Hepatocyte (in vitro differentiated cells): ENCODE results near the gene CCDC12. TPM values are rescaled to one million over a fixed set of nuclear protein-coding genes. Genes with fewer than 3 reads are reported as not detected.

Experiments
- DNase-seq: peaks from one replicate; pipeline ENCODE4 v3.0.0-alpha.2; 2016; ENCODE audit warnings: low spot score
- H2AFZ ChIP-seq: fragments of 200-600 bp; sonication (generic); 2 replicates; pipeline ENCODE4 v1.6.0; 2016; ENCODE audit warnings: antibody characterized with exemption, mild to moderate bottlenecking
- H3K27ac ChIP-seq: fragments of 200-600 bp; sonication (generic); 2 replicates; pipeline ENCODE4 v1.5.1; 2016; ENCODE audit warnings: mild to moderate bottlenecking
- H3K27me3 ChIP-seq: fragments of 200-600 bp; sonication (generic); 2 replicates; pipeline ENCODE4 v1.6.1; 2016
- H3K36me3 ChIP-seq: fragments of 200-600 bp; sonication (generic); replicated peaks from 2 replicates; pipeline ENCODE4 v1.5.1; 2016; ENCODE audit warnings: low read depth; ENCODE audit not compliant: insufficient read depth
- H3K4me1 ChIP-seq: fragments of 200-600 bp; sonication (generic); 2 replicates; pipeline ENCODE4 v1.5.1; 2016; ENCODE audit warnings: mild to moderate bottlenecking, moderate library complexity; ENCODE audit not compliant: insufficient read depth
- H3K4me2 ChIP-seq: fragments of 200-600 bp; sonication (generic); 2 replicates; pipeline ENCODE4 v1.6.0; 2016
- H3K4me3 ChIP-seq: fragments of 200-600 bp; sonication (generic); 2 replicates; pipeline ENCODE4 v1.5.1; 2016; ENCODE audit warnings: mild to moderate bottlenecking
- H3K79me2 ChIP-seq: fragments of 200-600 bp; sonication (generic); 2 replicates; pipeline ENCODE4 v1.6.0; 2017; ENCODE audit warnings: mild to moderate bottlenecking
- H3K9me2 ChIP-seq: fragments of 200-600 bp; sonication (generic); replicated peaks from 2 replicates; pipeline ENCODE4 v1.6.0; 2017; ENCODE audit warnings: mild to moderate bottlenecking; ENCODE audit not compliant: insufficient read depth
- H3K9me3 ChIP-seq: fragments of 200-600 bp; sonication (generic); 2 replicates; pipeline ENCODE4 v1.5.1; 2016; ENCODE audit warnings: low read depth, mild to moderate bottlenecking
- H4K20me1 ChIP-seq: fragments of 200-600 bp; sonication (generic); 2 replicates; pipeline ENCODE4 v1.6.0; 2016; ENCODE audit warnings: mild to moderate bottlenecking; ENCODE audit not compliant: insufficient read depth, poor library complexity, severe bottlenecking
- EZH2 ChIP-seq: fragments of 200-600 bp; sonication (generic); IDR thresholded peaks from 2 replicates; pipeline ENCODE4 v1.6.1; 2016; ENCODE audit warnings: antibody characterized with exemption, mild to moderate bottlenecking, borderline replicate concordance
- EZH2phosphoT487 ChIP-seq: fragments of 200-600 bp; sonication (generic); IDR thresholded peaks from one replicate; pipeline ENCODE4 v1.6.1; 2018; ENCODE audit warnings: antibody characterized with exemption, mild to moderate bottlenecking, low read depth, moderate library complexity; ENCODE audit not compliant: unreplicated experiment, severe bottlenecking
- WGBS: methylation state at CpG from one replicate; pipeline ENCODE4 v1.1.6; 2016; ENCODE audit warnings: low lambda C conversion rate; ENCODE audit errors: missing lambda C conversion rate; 5-methylcytosine and 5-hydroxymethylcytosine counted together
- polyA plus RNA-seq: library from polyadenylated mRNA; unstranded; fragments of >200 nt; fragmentation: Nextera tagmentation; extraction: Ambion mirVana; gene quantifications from 2 replicates; pipeline ENCODE4 v1.2.1, GENCODE V29; 2016
- total RNA-seq: library from RNA; depleted of rRNA; stranded (reverse); fragments of >200 nt; gene quantifications from 2 replicates; pipeline ENCODE4 v1.2.3, GENCODE V29; 2014
- TF ChIP-seq, protein P1 (sequence below): fragments of 200-600 bp; sonication (generic); IDR thresholded peaks from 2 replicates; pipeline ENCODE4 v1.5.1; 2016; ENCODE audit warnings: antibody characterized with exemption, mild to moderate bottlenecking; ENCODE audit not compliant: poor library complexity

Gene CCDC12
- total and polyA plus RNA-seq, 2 experiments from 2014 or later, result 41.1 to 78.4 TPM

DNA sequence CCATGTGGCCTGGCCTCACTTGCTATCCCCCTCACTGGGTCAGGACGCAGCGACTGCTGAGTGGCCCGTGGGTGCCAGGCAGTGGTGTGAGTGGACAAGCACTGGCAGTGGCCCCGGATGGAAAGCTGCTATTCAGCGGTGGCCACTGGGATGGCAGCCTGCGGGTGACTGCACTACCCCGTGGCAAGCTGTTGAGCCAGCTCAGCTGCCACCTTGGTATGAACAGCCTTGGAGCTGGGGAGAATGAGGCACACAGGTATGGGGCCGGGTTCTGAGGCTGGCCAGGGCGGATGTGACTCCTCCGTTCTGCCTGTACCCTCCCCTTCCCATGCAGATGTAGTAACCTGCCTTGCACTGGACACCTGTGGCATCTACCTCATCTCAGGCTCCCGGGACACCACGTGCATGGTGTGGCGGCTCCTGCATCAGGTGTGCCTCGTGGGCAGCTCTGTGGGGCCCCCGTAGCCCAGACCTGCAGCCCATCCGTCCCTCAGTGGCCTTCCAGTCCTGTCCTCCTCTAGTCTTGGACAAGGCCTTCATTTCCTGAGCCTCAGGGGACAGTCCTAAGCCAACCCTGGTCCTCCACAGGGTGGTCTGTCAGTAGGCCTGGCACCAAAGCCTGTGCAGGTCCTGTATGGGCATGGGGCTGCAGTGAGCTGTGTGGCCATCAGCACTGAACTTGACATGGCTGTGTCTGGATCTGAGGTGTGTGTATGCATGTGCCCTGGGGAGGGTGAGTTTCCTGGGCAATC is 31.1 kb upstream of the CCDC12 start:
- TF ChIP-seq EZH2phosphoT487 (no peak), EZH2 (no peak)
- TF ChIP-seq, protein P1, sequence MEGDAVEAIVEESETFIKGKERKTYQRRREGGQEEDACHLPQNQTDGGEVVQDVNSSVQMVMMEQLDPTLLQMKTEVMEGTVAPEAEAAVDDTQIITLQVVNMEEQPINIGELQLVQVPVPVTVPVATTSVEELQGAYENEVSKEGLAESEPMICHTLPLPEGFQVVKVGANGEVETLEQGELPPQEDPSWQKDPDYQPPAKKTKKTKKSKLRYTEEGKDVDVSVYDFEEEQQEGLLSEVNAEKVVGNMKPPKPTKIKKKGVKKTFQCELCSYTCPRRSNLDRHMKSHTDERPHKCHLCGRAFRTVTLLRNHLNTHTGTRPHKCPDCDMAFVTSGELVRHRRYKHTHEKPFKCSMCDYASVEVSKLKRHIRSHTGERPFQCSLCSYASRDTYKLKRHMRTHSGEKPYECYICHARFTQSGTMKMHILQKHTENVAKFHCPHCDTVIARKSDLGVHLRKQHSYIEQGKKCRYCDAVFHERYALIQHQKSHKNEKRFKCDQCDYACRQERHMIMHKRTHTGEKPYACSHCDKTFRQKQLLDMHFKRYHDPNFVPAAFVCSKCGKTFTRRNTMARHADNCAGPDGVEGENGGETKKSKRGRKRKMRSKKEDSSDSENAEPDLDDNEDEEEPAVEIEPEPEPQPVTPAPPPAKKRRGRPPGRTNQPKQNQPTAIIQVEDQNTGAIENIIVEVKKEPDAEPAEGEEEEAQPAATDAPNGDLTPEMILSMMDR, result no peak
- no peaks in the 10 kb centered on the region for H3K9me3 ChIP-seq
- H3K36me3 ChIP-seq, result no peaks in the 10 kb centered on the region
- H3K4me1 ChIP-seq, result peaks cover 8% of the 10 kb centered on the region
- H4K20me1 ChIP-seq, result no peaks in the 10 kb centered on the region
- no peaks in the 10 kb centered on the region for H3K27me3 ChIP-seq
- DNase-seq, result no peak
- no peak overlapping the region for H2AFZ ChIP-seq
- H3K9me2 ChIP-seq, result no peaks in the 10 kb centered on the region
- 96% methylated on average over 16 of the region's 16 CpGs for WGBS
- H3K27ac ChIP-seq, result no peak overlapping the region
- H3K4me3 ChIP-seq, result no peak overlapping the region
- H3K79me2 ChIP-seq, result no peaks in the 10 kb centered on the region
- no peak overlapping the region for H3K4me2 ChIP-seq

DNA sequence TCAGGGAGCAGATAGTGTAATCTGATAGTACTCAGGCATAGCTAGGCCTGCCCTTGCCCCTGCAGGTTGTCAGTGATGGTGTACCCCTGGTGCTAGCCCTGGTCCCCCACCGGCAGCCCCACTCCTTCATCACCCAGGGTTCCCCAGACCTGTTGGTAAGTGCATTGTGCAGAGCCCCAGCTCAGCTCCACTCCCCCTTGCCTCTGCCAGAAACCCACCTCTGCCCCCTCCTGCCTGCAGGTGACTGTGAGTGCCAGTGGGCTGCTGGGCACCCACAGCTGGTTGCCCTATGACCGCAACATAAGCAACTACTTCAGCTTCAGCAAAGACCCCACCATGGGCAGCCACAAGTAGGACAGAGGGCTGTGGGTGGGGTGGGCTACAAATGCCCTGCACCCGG is 30.5 kb upstream of the CCDC12 start:
- Histone ChIP-seq H2AFZ (no peak overlapping the region), H4K20me1 (no peaks in the 10 kb centered on the region), H3K79me2 (no peaks in the 10 kb centered on the region), H3K4me2 (no peak overlapping the region), H3K9me2 (no peaks in the 10 kb centered on the region), H3K4me1 (peaks cover 8% of the 10 kb centered on the region), H3K27me3 (no peaks in the 10 kb centered on the region), H3K9me3 (no peaks in the 10 kb centered on the region), H3K4me3 (no peak overlapping the region), H3K36me3 (no peaks in the 10 kb centered on the region), H3K27ac (no peak overlapping the region)
- TF ChIP-seq EZH2phosphoT487, result no peak
- TF ChIP-seq EZH2, result no peak
- TF ChIP-seq, protein P1, result no peak
- 94% methylated on average over 2 of the region's 3 CpGs for whole genome bisulfite sequencing
- DNase-seq, result no peak

DNA sequence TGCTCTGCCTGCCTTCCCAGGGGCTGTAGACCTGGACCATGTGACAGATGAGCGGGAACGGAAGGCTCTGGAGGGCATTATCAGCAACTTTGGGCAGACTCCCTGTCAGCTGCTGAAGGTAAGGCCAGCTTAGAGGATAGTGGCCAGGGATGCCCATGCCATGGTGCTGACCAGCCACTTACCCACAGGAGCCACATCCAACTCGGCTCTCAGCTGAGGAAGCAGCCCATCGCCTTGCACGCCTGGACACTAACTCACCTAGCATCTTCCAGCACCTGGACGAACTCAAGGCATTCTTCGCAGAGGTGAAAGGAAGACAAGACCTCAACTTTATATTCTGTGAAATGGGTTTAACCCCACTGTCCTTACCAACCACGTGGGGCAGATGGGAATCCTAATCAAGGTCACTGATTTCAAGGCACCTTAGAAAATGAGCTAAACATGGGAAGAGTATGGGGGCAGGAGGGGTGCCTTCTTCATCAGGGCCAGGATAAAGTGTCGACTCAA is 29.7 kb upstream of the CCDC12 start:
- Histone ChIP-seq H3K4me3 (no peak overlapping the region), H3K27ac (no peak overlapping the region), H3K9me3 (no peaks in the 10 kb centered on the region), H3K27me3 (no peaks in the 10 kb centered on the region), H3K36me3 (no peaks in the 10 kb centered on the region), H4K20me1 (no peaks in the 10 kb centered on the region), H3K4me2 (no peak overlapping the region), H3K4me1 (peaks cover 8% of the 10 kb centered on the region), H3K9me2 (no peaks in the 10 kb centered on the region), H2AFZ (no peak overlapping the region), H3K79me2 (no peaks in the 10 kb centered on the region)
- 96% methylated on average over 9 of the region's 9 CpGs for WGBS
- TF ChIP-seq EZH2phosphoT487, result no peak
- TF ChIP-seq EZH2, result no peak
- DNase-seq, result no peak

DNA sequence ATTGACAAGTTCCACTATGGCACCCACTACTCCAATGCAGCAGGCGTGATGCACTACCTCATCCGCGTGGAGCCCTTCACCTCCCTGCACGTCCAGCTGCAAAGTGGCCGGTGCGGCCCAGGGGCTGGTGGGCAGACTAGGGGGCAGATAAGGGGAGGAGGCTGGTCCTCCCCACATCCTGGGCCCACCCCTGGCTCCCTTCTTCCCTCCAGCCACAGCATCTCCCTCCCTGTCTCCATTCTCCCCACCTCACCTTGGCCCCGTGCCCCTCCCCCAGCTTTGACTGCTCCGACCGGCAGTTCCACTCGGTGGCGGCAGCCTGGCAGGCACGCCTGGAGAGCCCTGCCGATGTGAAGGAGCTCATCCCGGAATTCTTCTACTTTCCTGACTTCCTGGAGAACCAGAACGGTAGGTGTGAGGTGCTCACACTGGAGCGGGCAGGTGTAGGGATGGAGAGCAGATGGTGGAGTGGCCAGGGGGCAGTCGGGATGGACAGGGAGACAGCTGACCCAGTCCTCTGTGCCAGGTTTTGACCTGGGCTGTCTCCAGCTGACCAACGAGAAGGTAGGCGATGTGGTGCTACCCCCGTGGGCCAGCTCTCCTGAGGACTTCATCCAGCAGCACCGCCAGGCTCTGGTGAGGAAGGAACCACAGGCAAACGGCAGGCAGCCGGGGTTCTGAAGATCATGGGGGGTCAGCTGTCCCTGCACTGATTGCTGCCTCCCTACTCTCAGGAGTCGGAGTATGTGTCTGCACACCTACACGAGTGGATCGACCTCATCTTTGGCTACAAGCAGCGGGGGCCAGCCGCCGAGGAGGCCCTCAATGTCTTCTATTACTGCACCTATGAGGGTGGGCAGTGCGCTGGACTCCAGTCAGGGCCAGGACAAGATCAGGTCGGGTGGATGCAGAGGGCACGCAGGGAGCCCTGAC is 28.9 kb upstream of the CCDC12 start:
- DNase-seq, result no peak
- Histone ChIP-seq H2AFZ (no peak overlapping the region), H4K20me1 (no peaks in the 10 kb centered on the region), H3K9me3 (no peaks in the 10 kb centered on the region), H3K36me3 (no peaks in the 10 kb centered on the region), H3K27me3 (no peaks in the 10 kb centered on the region), H3K4me2 (no peak overlapping the region), H3K27ac (no peak overlapping the region), H3K4me3 (no peak overlapping the region), H3K4me1 (peaks cover 8% of the 10 kb centered on the region), H3K79me2 (no peaks in the 10 kb centered on the region), H3K9me2 (no peaks in the 10 kb centered on the region)
- no peak for TF ChIP-seq EZH2phosphoT487
- TF ChIP-seq EZH2, result no peak
- TF ChIP-seq, protein P1, result no peak
- WGBS, result 86% methylated on average over 27 of the region's 32 CpGs
